GM18502 (cell line): ENCODE measurements around the gene PTCHD4.

ENCODE experiments used
- ATAC-seq: cut with Tn5 transposase; IDR thresholded peaks from one replicate; pipeline ENCODE4 v1.9.1; 2021; ENCODE audit warnings: mild to moderate bottlenecking; ENCODE audit not compliant: unreplicated experiment, poor library complexity

PTCHD4 gene

GRCh38 chr6:48061265-48061990 lies 49.6 kb downstream of the PTCHD4 start:
- no peak for ATAC-seq
